Effector memory CD8-positive, alpha-beta T cell (primary cell): ENCODE measurements around the gene UBA1.

Experiments used
- ATAC-seq: fragments of 150-1000 bp; cut with Tn5 transposase; replicated peaks from 2 replicates; pipeline ENCODE4 v1.10.0; 2021; ENCODE audit warnings: mild to moderate bottlenecking, moderate library complexity
- DNase-seq, 3 experiments: peaks; one replicate each; pipeline ENCODE4 v3.0.0; 2021
- H3K27ac Mint-ChIP-seq, 2 donors: one replicate each; pipeline ENCODE4 v1.8.0; 2022; ENCODE audit warnings: mild to moderate bottlenecking in 2 of 2, mixed read lengths in 2 of 2, moderate library complexity in 2 of 2
- H3K27me3 Mint-ChIP-seq, 2 donors: one replicate each; pipeline ENCODE4 v1.8.0; 2022; ENCODE audit warnings: mixed read lengths in 2 of 2
- H3K36me3 Mint-ChIP-seq: one replicate; pipeline ENCODE4 v1.8.0; 2022; ENCODE audit warnings: mild to moderate bottlenecking, moderate library complexity, mixed read lengths; ENCODE audit not compliant: insufficient read depth
- H3K4me1 Mint-ChIP-seq, 2 donors: one replicate each; pipeline ENCODE4 v1.8.0; 2022; ENCODE audit warnings: low read depth in 2 of 2, mixed read lengths in 2 of 2
- H3K4me3 Mint-ChIP-seq, 2 donors: one replicate each; pipeline ENCODE4 v1.8.0; 2022; ENCODE audit warnings: mild to moderate bottlenecking in 2 of 2, mixed read lengths in 2 of 2, moderate library complexity in 2 of 2
- H3K9me3 Mint-ChIP-seq, 2 donors: one replicate each; pipeline ENCODE4 v1.8.0; 2022; ENCODE audit warnings: mixed read lengths in 2 of 2

UBA1 gene

GRCh38 chrX:47217121-47217851 lies 23.7 kb downstream of the UBA1 start:
- DNase-seq (no peak), ATAC-seq (no peak)
- H3K4me1 Mint-ChIP-seq: peaks cover 33 to 40% of the 10 kb centered on the region in 2 donors
- H3K27ac Mint-ChIP-seq: peak overlapping the region; percentile 99
- peak overlapping the region; percentile 89 for H3K4me3 Mint-ChIP-seq
- peaks cover 54% of the 10 kb centered on the region for H3K36me3 Mint-ChIP-seq
- H3K9me3 Mint-ChIP-seq: no peaks in the 10 kb centered on the region
- H3K27me3 Mint-ChIP-seq: no peaks in the 10 kb centered on the region

DNA sequence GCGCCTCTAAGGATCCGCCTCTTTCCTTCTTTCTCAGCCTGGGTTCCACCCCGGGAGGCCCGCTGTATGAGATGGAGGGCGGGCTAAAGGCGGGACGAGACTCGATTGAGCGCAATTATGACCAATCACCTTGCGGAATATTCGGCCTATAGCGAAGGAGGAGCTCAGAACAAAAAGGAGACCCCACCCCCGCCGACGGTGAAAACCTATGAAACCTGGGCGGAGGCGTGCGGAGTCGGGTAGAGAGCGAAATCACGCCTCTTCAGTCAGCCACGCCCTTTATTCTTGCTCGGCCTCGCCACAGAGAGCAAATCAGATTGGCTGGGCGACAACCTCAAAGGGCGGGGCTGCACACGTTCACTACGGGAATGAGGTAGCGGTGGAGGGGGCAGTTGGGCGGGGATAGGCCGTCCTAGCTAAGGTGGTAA lies 24.2 kb downstream of the UBA1 start:
- Mint-ChIP-seq H3K4me1 (peaks cover 33 to 40% of the 10 kb centered on the region in 2 donors), H3K27ac (peak overlapping the region; percentile 99)

GRCh38 chrX:47218280-47218919 lies 24.8 kb downstream of the UBA1 start, which contains the start of gene CDK16:
Gene CDK16, plus strand, starts transcription at chrX:47218681. Its CDS starts 4,877 bp downstream, at chrX:47223558.
- Mint-ChIP-seq H3K36me3 (peaks cover 56% of the 10 kb centered on the region), H3K27ac (peak within 1 kb of the TSS; percentile 99), H3K27me3 (no peaks in the 10 kb centered on the region), H3K4me3 (peak within 1 kb of the TSS; percentile 89), H3K9me3 (no peaks in the 10 kb centered on the region), H3K4me1 (peaks cover 33 to 40% of the 10 kb centered on the region in 2 donors)
- DNase-seq (peak in 2 of 3 experiments; percentile 52 to 57), ATAC-seq (peak; percentile 40)

More for the DNA sequence above, 24.2 kb downstream of the UBA1 start:
- Mint-ChIP-seq H3K27me3 (no peaks in the 10 kb centered on the region), H3K4me3 (peak overlapping the region; percentile 89), H3K9me3 (no peaks in the 10 kb centered on the region), H3K36me3 (peaks cover 55% of the 10 kb centered on the region)
- DNase-seq: peak; percentile 89 to 92 (median 89)
- peak; percentile 78 for ATAC-seq

DNA sequence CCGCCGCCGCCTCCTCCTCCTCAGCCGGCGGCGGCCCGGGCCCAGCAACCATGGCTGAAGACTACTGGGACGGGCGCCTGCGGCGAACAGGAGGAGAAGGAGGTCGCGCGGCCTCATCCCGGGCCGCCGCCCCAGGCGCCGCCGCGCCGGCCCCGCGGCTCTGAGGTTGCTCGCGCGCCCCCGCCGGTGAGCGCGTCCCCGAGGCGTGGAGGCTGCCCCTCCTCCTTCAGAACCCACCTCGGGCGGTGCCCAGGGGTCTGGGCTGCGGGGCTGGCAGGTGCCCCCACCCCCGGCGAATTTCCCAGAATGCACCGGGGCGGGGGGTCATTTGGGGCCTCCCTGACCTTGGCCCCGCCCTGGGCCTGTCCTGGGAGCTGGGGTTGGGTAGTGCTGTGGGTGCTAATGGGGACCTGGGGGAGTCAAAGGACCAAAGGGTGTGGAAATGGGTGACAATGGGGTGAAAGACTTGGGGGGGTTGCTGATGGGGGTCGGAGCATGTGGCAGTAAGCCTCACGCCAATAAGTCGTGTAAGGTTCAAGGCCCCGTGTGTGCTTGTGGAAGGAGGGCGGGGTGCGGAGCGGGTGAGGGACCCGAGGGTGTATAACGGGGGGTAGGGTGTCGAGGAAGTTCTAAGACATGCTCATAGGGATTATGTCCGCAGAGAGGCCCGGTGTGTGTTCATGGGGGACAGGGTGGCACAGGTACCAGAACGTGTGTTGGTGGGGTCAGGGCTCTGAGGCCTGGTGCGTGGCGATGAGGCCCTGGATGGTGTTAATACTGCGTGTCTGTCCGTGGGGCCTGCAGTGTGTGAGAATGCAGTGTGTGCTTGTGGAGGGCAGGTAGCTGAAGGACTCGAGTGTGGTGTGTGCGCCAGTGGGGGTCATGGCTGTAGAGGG lies 25.5 kb downstream of the UBA1 start:
- peaks cover 55% of the 10 kb centered on the region for H3K36me3 Mint-ChIP-seq
- no peaks in the 10 kb centered on the region for H3K9me3 Mint-ChIP-seq

DNA sequence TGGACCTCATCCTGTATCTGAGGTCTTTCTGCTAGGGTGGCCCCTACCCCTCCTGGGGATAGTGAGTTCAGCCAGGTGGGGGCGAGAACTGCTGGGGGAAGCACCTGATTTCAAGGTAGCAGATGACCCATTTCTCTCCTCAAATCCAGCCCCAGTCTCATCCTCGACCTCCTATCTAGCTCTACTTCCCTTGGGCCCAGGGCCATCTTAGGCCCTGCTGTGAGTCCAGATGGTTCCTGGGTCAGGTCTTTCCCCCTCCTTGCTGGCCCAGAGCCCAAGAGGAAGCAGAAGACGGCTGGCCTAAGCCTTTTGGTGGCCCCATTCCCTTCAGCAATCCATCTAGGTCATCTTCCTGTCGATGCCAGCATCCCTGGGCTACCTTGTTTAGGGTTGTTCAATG lies 28.1 kb downstream of the UBA1 start:
- Mint-ChIP-seq H3K4me3 (no peak overlapping the region), H3K27me3 (no peaks in the 10 kb centered on the region), H3K4me1 (peaks cover 32 to 34% of the 10 kb centered on the region in 2 donors), H3K9me3 (no peaks in the 10 kb centered on the region), H3K36me3 (peaks cover 67% of the 10 kb centered on the region), H3K27ac (peak overlapping the region in 1 of 2 donors; percentile 69)
- no peak for ATAC-seq
- no peak for DNase-seq

More for the DNA sequence above, 25.5 kb downstream of the UBA1 start:
- ATAC-seq (no peak), DNase-seq (peak; percentile 20 to 31 (median 24))
- Mint-ChIP-seq H3K27ac (peak overlapping the region; percentile 99), H3K27me3 (no peaks in the 10 kb centered on the region), H3K4me3 (peak overlapping the region; percentile 89), H3K4me1 (peaks cover 33 to 39% of the 10 kb centered on the region in 2 donors)

GRCh38 chrX:47222751-47223350 lies 29.2 kb downstream of the UBA1 start:
- Mint-ChIP-seq H3K4me3 (no peak overlapping the region), H3K36me3 (peaks cover 69% of the 10 kb centered on the region), H3K27ac (no peak overlapping the region), H3K9me3 (no peaks in the 10 kb centered on the region), H3K27me3 (no peaks in the 10 kb centered on the region), H3K4me1 (peaks cover 25 to 27% of the 10 kb centered on the region in 2 donors)
- ATAC-seq (no peak), DNase-seq (no peak)

DNA sequence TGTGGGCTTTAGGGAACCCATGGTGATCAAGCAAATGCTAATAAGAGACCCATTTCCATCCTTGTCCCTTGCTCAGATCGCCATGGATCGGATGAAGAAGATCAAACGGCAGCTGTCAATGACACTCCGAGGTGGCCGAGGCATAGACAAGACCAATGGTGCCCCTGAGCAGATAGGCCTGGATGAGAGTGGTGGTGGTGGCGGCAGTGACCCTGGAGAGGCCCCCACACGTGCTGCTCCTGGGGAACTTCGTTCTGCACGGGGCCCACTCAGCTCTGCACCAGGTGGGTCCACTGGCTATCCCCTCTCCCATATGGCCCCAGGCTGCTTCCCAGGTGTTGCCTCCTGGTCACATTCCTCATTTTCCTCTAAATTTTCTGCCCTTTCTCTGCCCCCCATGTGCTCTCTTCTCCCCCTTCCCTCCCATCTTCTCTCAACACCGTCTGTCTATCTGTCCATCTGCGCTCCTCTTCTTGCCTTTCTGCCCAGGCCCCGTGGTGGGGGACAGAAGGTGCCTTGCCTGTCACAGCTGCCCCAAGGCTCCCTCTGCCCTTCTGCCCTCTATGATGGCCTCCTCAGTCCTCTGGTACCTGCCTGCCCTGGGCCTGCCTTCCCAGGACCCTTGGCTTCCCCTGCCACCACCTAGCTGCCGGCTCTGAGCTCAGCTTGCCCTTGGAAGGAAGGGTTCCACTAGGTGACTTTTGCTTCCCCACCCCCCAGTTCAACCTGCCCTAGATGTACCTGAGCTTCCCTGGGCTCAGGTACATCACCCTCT lies 30.0 kb downstream of the UBA1 start:
- peaks cover 24 to 25% of the 10 kb centered on the region in 2 donors for H3K4me1 Mint-ChIP-seq
- DNase-seq: no peak
- no peaks in the 10 kb centered on the region for H3K27me3 Mint-ChIP-seq
- H3K9me3 Mint-ChIP-seq: no peaks in the 10 kb centered on the region
- H3K36me3 Mint-ChIP-seq: peaks cover 68% of the 10 kb centered on the region
- no peak for ATAC-seq
- no peak overlapping the region for H3K4me3 Mint-ChIP-seq
- peak overlapping the region in 1 of 2 donors; percentile 77 for H3K27ac Mint-ChIP-seq

DNA sequence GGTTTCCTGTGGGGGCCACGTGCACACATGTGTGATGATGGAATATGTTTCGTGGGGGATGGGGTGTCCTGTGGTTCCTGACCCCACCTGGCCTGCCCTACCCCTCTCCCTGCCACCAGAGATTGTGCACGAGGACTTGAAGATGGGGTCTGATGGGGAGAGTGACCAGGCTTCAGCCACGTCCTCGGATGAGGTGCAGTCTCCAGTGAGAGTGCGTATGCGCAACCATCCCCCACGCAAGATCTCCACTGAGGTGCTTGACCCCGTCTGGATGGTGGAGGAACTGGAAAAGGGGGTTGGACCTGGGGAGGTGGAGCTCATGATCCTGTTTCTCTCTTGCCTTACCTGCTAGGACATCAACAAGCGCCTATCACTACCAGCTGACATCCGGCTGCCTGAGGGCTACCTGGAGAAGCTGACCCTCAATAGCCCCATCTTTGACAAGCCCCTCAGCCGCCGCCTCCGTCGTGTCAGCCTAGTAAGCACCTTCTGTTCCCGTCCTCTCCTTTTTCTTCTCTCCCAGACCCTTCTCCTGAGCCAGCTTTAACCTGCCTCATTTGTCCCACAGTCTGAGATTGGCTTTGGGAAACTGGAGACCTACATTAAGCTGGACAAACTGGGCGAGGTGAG lies 30.8 kb downstream of the UBA1 start:
- H3K36me3 Mint-ChIP-seq: peaks cover 65% of the 10 kb centered on the region
- H3K9me3 Mint-ChIP-seq: no peaks in the 10 kb centered on the region
- peak overlapping the region in 1 of 2 donors; percentile 77 for H3K27ac Mint-ChIP-seq
- peaks cover 22 to 23% of the 10 kb centered on the region in 2 donors for H3K4me1 Mint-ChIP-seq
- no peak for DNase-seq
- no peak overlapping the region for H3K4me3 Mint-ChIP-seq
- H3K27me3 Mint-ChIP-seq: no peaks in the 10 kb centered on the region
- no peak for ATAC-seq

DNA sequence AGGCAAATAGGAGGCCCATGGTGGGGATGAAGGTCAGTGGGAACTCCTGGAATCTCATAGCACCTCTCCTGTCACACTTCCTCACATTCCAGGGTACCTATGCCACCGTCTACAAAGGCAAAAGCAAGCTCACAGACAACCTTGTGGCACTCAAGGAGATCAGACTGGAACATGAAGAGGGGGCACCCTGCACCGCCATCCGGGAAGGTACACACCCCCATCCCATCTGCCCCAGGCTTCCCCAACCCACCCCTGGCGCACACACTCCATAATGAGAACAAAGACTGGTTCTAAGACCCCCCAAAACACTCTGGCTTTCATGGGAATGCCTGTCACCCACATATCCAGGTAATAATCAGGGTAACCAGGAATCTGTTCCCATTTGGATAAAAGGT lies 31.3 kb downstream of the UBA1 start:
- no peaks in the 10 kb centered on the region for H3K9me3 Mint-ChIP-seq
- H3K36me3 Mint-ChIP-seq: peaks cover 63% of the 10 kb centered on the region
- H3K27me3 Mint-ChIP-seq: no peaks in the 10 kb centered on the region
- H3K4me3 Mint-ChIP-seq: no peak overlapping the region
- ATAC-seq (no peak), DNase-seq (no peak)
- H3K4me1 Mint-ChIP-seq: peaks cover 17 to 18% of the 10 kb centered on the region in 2 donors
- no peak overlapping the region for H3K27ac Mint-ChIP-seq

GRCh38 chrX:47226071-47226470 lies 32.4 kb downstream of the UBA1 start:
- Mint-ChIP-seq H3K4me3 (no peak overlapping the region), H3K4me1 (peaks cover 5 to 6% of the 10 kb centered on the region in 2 donors), H3K27ac (peak overlapping the region in 1 of 2 donors; percentile 49), H3K27me3 (no peaks in the 10 kb centered on the region), H3K9me3 (no peaks in the 10 kb centered on the region), H3K36me3 (peaks cover 58% of the 10 kb centered on the region)
- DNase-seq (no peak), ATAC-seq (no peak)

GRCh38 chrX:47226531-47227333 lies 33.1 kb downstream of the UBA1 start:
- no peaks in the 10 kb centered on the region for H3K27me3 Mint-ChIP-seq
- peak overlapping the region; percentile 44 to 49 for H3K27ac Mint-ChIP-seq
- peaks cover 57% of the 10 kb centered on the region for H3K36me3 Mint-ChIP-seq
- peaks cover 5 to 6% of the 10 kb centered on the region in 2 donors for H3K4me1 Mint-ChIP-seq
- H3K9me3 Mint-ChIP-seq: no peaks in the 10 kb centered on the region
- ATAC-seq: no peak
- H3K4me3 Mint-ChIP-seq: no peak overlapping the region
- no peak for DNase-seq
